H9 (cell line): ENCODE data around the gene DYRK2. TPM values are rescaled to one million over a fixed set of nuclear protein-coding genes. Genes with fewer than 3 reads are reported as not detected.

ENCODE experiments used
- DNase-seq: peaks from one replicate; pipeline ENCODE4 v3.0.0-alpha.2; 2017
- H2AFZ ChIP-seq: one replicate; pipeline ENCODE4 v1.6.1; 2013; ENCODE audit warnings: mild to moderate bottlenecking, low read length, control low read depth, moderate library complexity
- H2AK5ac ChIP-seq: 2 replicates; pipeline ENCODE4 v1.6.1; 2013; ENCODE audit warnings: low read length, control low read depth, mixed read lengths; ENCODE audit not compliant: insufficient read length
- H2BK120ac ChIP-seq: one replicate; pipeline ENCODE4 v1.6.1; 2013; ENCODE audit warnings: low read depth, mild to moderate bottlenecking, low read length, control low read depth, inconsistent platforms; ENCODE audit not compliant: poor library complexity, severe bottlenecking
- H2BK12ac ChIP-seq: 2 replicates; pipeline ENCODE4 v1.6.1; 2013; ENCODE audit warnings: low read length, control low read depth, mixed read lengths, low read depth; ENCODE audit not compliant: insufficient read length
- H2BK15ac ChIP-seq: 2 replicates; pipeline ENCODE4 v1.6.1; 2013; ENCODE audit warnings: low read depth, low read length, control low read depth
- H2BK20ac ChIP-seq: one replicate; pipeline ENCODE4 v1.6.1; 2013; ENCODE audit warnings: low read depth, mild to moderate bottlenecking, low read length, control low read depth, inconsistent platforms; ENCODE audit not compliant: poor library complexity, severe bottlenecking
- H2BK5ac ChIP-seq: 2 replicates; pipeline ENCODE4 v1.6.1; 2013; ENCODE audit warnings: low read length, control low read depth, mixed read lengths; ENCODE audit not compliant: insufficient read length
- H3K14ac ChIP-seq: 2 replicates; pipeline ENCODE4 v1.6.1; 2013; ENCODE audit warnings: low read length, control low read depth; ENCODE audit not compliant: insufficient read depth
- H3K18ac ChIP-seq: 2 replicates; pipeline ENCODE4 v1.6.1; 2013; ENCODE audit warnings: low read depth, mild to moderate bottlenecking, mixed read lengths, low read length, control low read depth; ENCODE audit not compliant: insufficient read length
- H3K23ac ChIP-seq: 2 replicates; pipeline ENCODE4 v1.6.1; 2013; ENCODE audit warnings: low read length, control low read depth, mixed read lengths, low read depth; ENCODE audit not compliant: insufficient read length
- H3K23me2 ChIP-seq: 2 replicates; pipeline ENCODE4 v1.6.1; 2013; ENCODE audit warnings: low read depth, mild to moderate bottlenecking, mixed read lengths, low read length, control low read depth; ENCODE audit not compliant: insufficient read length, poor library complexity, severe bottlenecking
- H3K27ac ChIP-seq: 2 replicates; pipeline ENCODE4 v1.5.1; 2013; ENCODE audit warnings: low read length, control low read depth, mixed read lengths, low read depth; ENCODE audit not compliant: insufficient read length
- H3K27me3 ChIP-seq: 2 replicates; pipeline ENCODE4 v1.6.1; 2013; ENCODE audit warnings: low read length, control low read depth, inconsistent platforms; ENCODE audit not compliant: insufficient read depth
- H3K4ac ChIP-seq: 2 replicates; pipeline ENCODE4 v1.6.1; 2013; ENCODE audit warnings: low read depth, mild to moderate bottlenecking, control low read depth, inconsistent platforms, low read length, moderate library complexity
- H3K4me1 ChIP-seq: 2 replicates; pipeline ENCODE4 v1.6.1; 2013; ENCODE audit warnings: low read length, control low read depth, inconsistent platforms; ENCODE audit not compliant: insufficient read depth
- H3K4me2 ChIP-seq: 2 replicates; pipeline ENCODE4 v1.6.1; 2013; ENCODE audit warnings: low read length, control low read depth, mixed read lengths; ENCODE audit not compliant: insufficient read length, insufficient read depth
- H3K56ac ChIP-seq: 2 replicates; pipeline ENCODE4 v1.6.1; 2013; ENCODE audit warnings: low read depth, mild to moderate bottlenecking, mixed read lengths, low read length, control low read depth; ENCODE audit not compliant: insufficient read length
- H3K79me1 ChIP-seq: 2 replicates; pipeline ENCODE4 v1.6.1; 2013; ENCODE audit warnings: low read depth, mild to moderate bottlenecking, moderate library complexity, low read length, control low read depth, inconsistent platforms; ENCODE audit not compliant: insufficient read depth, poor library complexity, severe bottlenecking
- H3K79me2 ChIP-seq: 2 replicates; pipeline ENCODE4 v1.6.1; 2013; ENCODE audit warnings: low read length, control low read depth, inconsistent platforms; ENCODE audit not compliant: insufficient read depth
- H3K9ac ChIP-seq: 2 replicates; pipeline ENCODE4 v1.6.1; 2013; ENCODE audit warnings: low read length, control low read depth, mixed read lengths; ENCODE audit not compliant: insufficient read length; ENCODE audit errors: extremely low read depth
- H3K9me3 ChIP-seq: one replicate; pipeline ENCODE4 v1.6.1; 2013; ENCODE audit warnings: low read depth, low read length, inconsistent platforms; ENCODE audit not compliant: control insufficient read depth
- H3T11ph ChIP-seq: one replicate; pipeline ENCODE4 v1.6.1; 2013; ENCODE audit warnings: mild to moderate bottlenecking, low read length, control low read depth, inconsistent platforms
- H4K20me1 ChIP-seq: one replicate; pipeline ENCODE4 v1.6.1; 2013; ENCODE audit not compliant: control insufficient read depth, insufficient read length, insufficient read depth
- H4K5ac ChIP-seq: 2 replicates; pipeline ENCODE4 v1.6.1; 2013; ENCODE audit warnings: low read depth, mild to moderate bottlenecking, mixed read lengths, low read length, control low read depth; ENCODE audit not compliant: insufficient read length
- H4K8ac ChIP-seq: replicated peaks from 2 replicates; pipeline ENCODE4 v1.6.1; 2013; ENCODE audit warnings: low read length, control low read depth, mixed read lengths, low read depth; ENCODE audit not compliant: insufficient read length
- H4K91ac ChIP-seq: 2 replicates; pipeline ENCODE4 v1.6.1; 2013; ENCODE audit warnings: low read depth, mild to moderate bottlenecking, moderate library complexity, mixed read lengths, low read length, control low read depth; ENCODE audit not compliant: insufficient read length
- H3K27ac Mint-ChIP-seq, 3 experiments: 2 replicates in 2 of 3; 3 replicates in 1 of 3; pipeline ENCODE4 v1.8.0; 2020 to 2021; ENCODE audit warnings: mixed read lengths in 3 of 3, mild to moderate bottlenecking in 1 of 3, moderate library complexity in 1 of 3
- H3K27me3 Mint-ChIP-seq: 2 replicates; pipeline ENCODE4 v1.8.0; 2021; ENCODE audit warnings: low read depth, mild to moderate bottlenecking, moderate library complexity, mixed read lengths
- H3K36me3 Mint-ChIP-seq, 3 experiments: 2 replicates in 2 of 3; 3 replicates in 1 of 3; pipeline ENCODE4 v1.8.0; 2020 to 2021; ENCODE audit warnings: low read depth in 3 of 3, mixed read lengths in 3 of 3; ENCODE audit not compliant: insufficient read depth in 1 of 3
- H3K4me1 Mint-ChIP-seq, 2 experiments: 2 replicates each; pipeline ENCODE4 v1.8.0; 2020; ENCODE audit warnings: mixed read lengths in 2 of 2
- H3K4me3 Mint-ChIP-seq, 2 experiments: 2 replicates in 1 of 2; 3 replicates in 1 of 2; pipeline ENCODE4 v1.8.0; 2020 to 2021; ENCODE audit warnings: mild to moderate bottlenecking in 2 of 2, mixed read lengths in 2 of 2, moderate library complexity in 1 of 2
- H3K9me3 Mint-ChIP-seq, 2 experiments: 2 replicates in 1 of 2; 3 replicates in 1 of 2; pipeline ENCODE4 v1.8.0; 2020; ENCODE audit warnings: mild to moderate bottlenecking in 2 of 2, mixed read lengths in 2 of 2, moderate library complexity in 1 of 2
- WGBS: extraction: QIAGEN DNeasy Blood & Tissue Kit; methylation state at CpG from one replicate; pipeline ENCODE4 v1.1.7; 2013; ENCODE audit warnings: missing lambda C conversion rate, low lambda C conversion rate, mixed read lengths; ENCODE audit not compliant: insufficient read length; ENCODE audit errors: extremely low coverage; 5-methylcytosine and 5-hydroxymethylcytosine counted together
- total RNA-seq: library from RNA; stranded (reverse); gene quantifications from 2 replicates; pipeline ENCODE4 v1.2.1, GENCODE V29; 2021
- TF ChIP-seq, protein P1 (sequence below): fragments of 200-600 bp; sonication (generic); conservative IDR thresholded peaks from 3 replicates; pipeline ENCODE4 v1.8.0; 2021; ENCODE audit warnings: antibody characterized with exemption, mild to moderate bottlenecking

DYRK2 gene
- total RNA-seq, 1 experiment from 2014 or later, result 40.6 TPM

DNA sequence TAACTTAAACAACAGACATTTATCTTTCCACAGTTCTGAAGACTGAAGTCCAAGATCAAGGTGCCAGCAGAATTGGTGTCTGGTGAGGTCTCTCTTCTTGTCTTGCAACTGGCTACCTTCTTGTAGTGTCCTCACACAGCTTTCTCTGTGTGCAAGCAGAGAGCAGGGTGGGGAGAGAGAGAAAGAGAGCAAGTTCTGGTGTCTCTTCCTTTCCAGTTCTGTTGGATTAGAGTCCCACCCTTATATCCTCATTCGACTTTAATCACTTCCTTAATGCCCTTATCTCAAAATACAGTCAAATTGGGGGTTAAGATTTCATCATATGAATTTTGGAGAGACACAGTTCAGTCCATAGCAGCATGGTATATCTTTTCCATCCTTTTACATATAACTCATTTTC lies 40.8 kb downstream of the DYRK2 start:
- H3K27ac ChIP-seq, result no peak overlapping the region
- H4K20me1 ChIP-seq, result no peaks in the 10 kb centered on the region
- H2BK20ac ChIP-seq, result no peak overlapping the region
- no peak overlapping the region for H2BK120ac ChIP-seq
- H4K5ac ChIP-seq, result no peak overlapping the region
- no peaks in the 10 kb centered on the region for H3K23me2 ChIP-seq
- H3K4me1 ChIP-seq, result no peaks in the 10 kb centered on the region
- H3K9me3 ChIP-seq, result no peaks in the 10 kb centered on the region
- no peaks in the 10 kb centered on the region for H3K79me1 ChIP-seq
- no peak overlapping the region for H3K23ac ChIP-seq
- Mint-ChIP-seq H3K27me3 (no peaks in the 10 kb centered on the region), H3K4me1 (peaks cover 6 to 14% of the 10 kb centered on the region in 2 experiments), H3K27ac (no peak overlapping the region), H3K4me3 (no peak overlapping the region), H3K9me3 (peaks cover 0 to 4% of the 10 kb centered on the region in 2 experiments; a peak in 2 of 5 replicates), H3K36me3 (peaks cover 0 to 5% (median 0%) of the 10 kb centered on the region in 3 experiments; a peak in 2 of 7 replicates)
- no peak overlapping the region for H3K14ac ChIP-seq
- H3K4me2 ChIP-seq, result no peak overlapping the region
- H3K18ac ChIP-seq, result no peak overlapping the region
- H4K8ac ChIP-seq, result no peak overlapping the region
- no peak overlapping the region for H2AK5ac ChIP-seq
- TF ChIP-seq, protein P1, sequence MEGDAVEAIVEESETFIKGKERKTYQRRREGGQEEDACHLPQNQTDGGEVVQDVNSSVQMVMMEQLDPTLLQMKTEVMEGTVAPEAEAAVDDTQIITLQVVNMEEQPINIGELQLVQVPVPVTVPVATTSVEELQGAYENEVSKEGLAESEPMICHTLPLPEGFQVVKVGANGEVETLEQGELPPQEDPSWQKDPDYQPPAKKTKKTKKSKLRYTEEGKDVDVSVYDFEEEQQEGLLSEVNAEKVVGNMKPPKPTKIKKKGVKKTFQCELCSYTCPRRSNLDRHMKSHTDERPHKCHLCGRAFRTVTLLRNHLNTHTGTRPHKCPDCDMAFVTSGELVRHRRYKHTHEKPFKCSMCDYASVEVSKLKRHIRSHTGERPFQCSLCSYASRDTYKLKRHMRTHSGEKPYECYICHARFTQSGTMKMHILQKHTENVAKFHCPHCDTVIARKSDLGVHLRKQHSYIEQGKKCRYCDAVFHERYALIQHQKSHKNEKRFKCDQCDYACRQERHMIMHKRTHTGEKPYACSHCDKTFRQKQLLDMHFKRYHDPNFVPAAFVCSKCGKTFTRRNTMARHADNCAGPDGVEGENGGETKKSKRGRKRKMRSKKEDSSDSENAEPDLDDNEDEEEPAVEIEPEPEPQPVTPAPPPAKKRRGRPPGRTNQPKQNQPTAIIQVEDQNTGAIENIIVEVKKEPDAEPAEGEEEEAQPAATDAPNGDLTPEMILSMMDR, result no peak
- no peak overlapping the region for H2BK5ac ChIP-seq
- no peak for DNase-seq
- H3K4ac ChIP-seq, result no peak overlapping the region
- H3T11ph ChIP-seq, result no peak overlapping the region
- no peak overlapping the region for H2AFZ ChIP-seq
- H2BK15ac ChIP-seq, result no peak overlapping the region
- no peaks in the 10 kb centered on the region for H3K79me2 ChIP-seq
- no peaks in the 10 kb centered on the region for H3K27me3 ChIP-seq
- no CpG with 5 or more reads among the region's 1 CpG for WGBS
- no peak overlapping the region for H4K91ac ChIP-seq
- H2BK12ac ChIP-seq, result no peak overlapping the region
- no peak overlapping the region for H3K56ac ChIP-seq
- no peak overlapping the region for H3K9ac ChIP-seq
